Astrocyte (in vitro differentiated cells and primary cell): Measurements from ENCODE around the gene FGD4. TPM values are rescaled to one million over a fixed set of nuclear protein-coding genes. Genes with fewer than 3 reads are reported as not detected.

Experiments used
- DNase-seq: peaks from one replicate; pipeline ENCODE4 v3.0.0-alpha.2; 2010; ENCODE audit warnings: low read depth
- FAIRE-seq: peaks from 2 replicates; lab custom pipeline; 2011; peaks lifted over from hg19 to GRCh38; lab: Jason Lieb, UNC
- H2AFZ ChIP-seq: 2 replicates; pipeline ENCODE4 v1.6.0; 2012; ENCODE audit warnings: low read depth, low read length, inconsistent platforms
- H3K27ac ChIP-seq: 2 replicates; pipeline ENCODE4 v1.5.1; 2011; ENCODE audit warnings: low read depth, low read length, inconsistent platforms
- H3K27me3 ChIP-seq: 2 replicates; pipeline ENCODE4 v1.6.0; 2011; ENCODE audit warnings: low read length, inconsistent platforms; ENCODE audit not compliant: insufficient read depth
- H3K36me3 ChIP-seq: 2 replicates; pipeline ENCODE4 v1.5.1; 2011; ENCODE audit warnings: low read length, inconsistent platforms; ENCODE audit not compliant: insufficient read depth
- H3K4me1 ChIP-seq: 2 replicates; pipeline ENCODE4 v1.5.1; 2011; ENCODE audit warnings: low read length, inconsistent platforms; ENCODE audit not compliant: insufficient read depth
- H3K4me2 ChIP-seq: 2 replicates; pipeline ENCODE4 v1.6.0; 2012; ENCODE audit warnings: low read length, inconsistent platforms
- H3K4me3 ChIP-seq: 2 replicates; pipeline ENCODE4 v1.5.1; 2011; ENCODE audit warnings: low read depth, mild to moderate bottlenecking, low read length, inconsistent platforms; ENCODE audit not compliant: insufficient read depth
- H3K79me2 ChIP-seq: 2 replicates; pipeline ENCODE4 v1.6.0; 2012; ENCODE audit warnings: mild to moderate bottlenecking, low read length, inconsistent platforms; ENCODE audit not compliant: insufficient read depth
- H3K9ac ChIP-seq: 2 replicates; pipeline ENCODE4 v1.6.0; 2012; ENCODE audit warnings: mild to moderate bottlenecking, low read length, inconsistent platforms
- H3K9me3 ChIP-seq: 2 replicates; pipeline ENCODE4 v1.5.1; 2012; ENCODE audit warnings: low read depth, mild to moderate bottlenecking, low read length, inconsistent platforms; ENCODE audit not compliant: insufficient read depth
- H4K20me1 ChIP-seq: 2 replicates; pipeline ENCODE4 v1.6.0; 2012; ENCODE audit warnings: low read length, inconsistent platforms; ENCODE audit not compliant: insufficient read depth
- H3K27ac Mint-ChIP-seq: one replicate; pipeline ENCODE4 v1.8.0; 2021; ENCODE audit warnings: mild to moderate bottlenecking, mixed read lengths; ENCODE audit not compliant: unreplicated experiment
- H3K27me3 Mint-ChIP-seq: one replicate; pipeline ENCODE4 v1.8.0; 2021; ENCODE audit warnings: low read depth, mixed read lengths; ENCODE audit not compliant: unreplicated experiment
- H3K36me3 Mint-ChIP-seq: one replicate; pipeline ENCODE4 v1.8.0; 2021; ENCODE audit warnings: low read depth, mixed read lengths; ENCODE audit not compliant: unreplicated experiment
- H3K4me1 Mint-ChIP-seq: one replicate; pipeline ENCODE4 v1.8.0; 2021; ENCODE audit warnings: low read depth, mixed read lengths; ENCODE audit not compliant: unreplicated experiment
- H3K4me3 Mint-ChIP-seq: one replicate; pipeline ENCODE4 v1.8.0; 2021; ENCODE audit warnings: mild to moderate bottlenecking, moderate library complexity, mixed read lengths; ENCODE audit not compliant: unreplicated experiment
- H3K9me3 Mint-ChIP-seq: one replicate; pipeline ENCODE4 v1.8.0; 2021; ENCODE audit warnings: mild to moderate bottlenecking, mixed read lengths; ENCODE audit not compliant: unreplicated experiment
- CTCF ChIP-seq: IDR thresholded peaks from 2 replicates; pipeline ENCODE4 v1.5.1; 2011; ENCODE audit warnings: low read depth, mild to moderate bottlenecking, inconsistent platforms, low read length, moderate library complexity; ENCODE audit not compliant: insufficient read depth
- EZH2 ChIP-seq: IDR thresholded peaks from 2 replicates; pipeline ENCODE4 v1.6.1; 2012; ENCODE audit warnings: mild to moderate bottlenecking, low read length, inconsistent platforms; ENCODE audit not compliant: insufficient read depth
- total RNA-seq: library from RNA; stranded (reverse); gene quantifications from 2 replicates; pipeline ENCODE4 v1.2.1, GENCODE V29; 2021

Gene FGD4
- total RNA-seq, 1 donor from 2014 or later: 18.7 TPM

GRCh38 chr12:32686340-32686739 is 287.0 kb downstream of the FGD4 start:
- Mint-ChIP-seq H3K27me3 (no peaks in the 10 kb centered on the region), H3K4me1 (peaks cover 3% of the 10 kb centered on the region), H3K4me3 (no peak overlapping the region), H3K9me3 (no peaks in the 10 kb centered on the region), H3K27ac (no peak overlapping the region), H3K36me3 (peaks cover 7% of the 10 kb centered on the region)
- no peak for FAIRE-seq
- H3K79me2 ChIP-seq: peaks cover 99% of the 10 kb centered on the region
- no peak overlapping the region for H3K4me3 ChIP-seq
- no peak overlapping the region for H3K9ac ChIP-seq
- H3K27ac ChIP-seq: no peak overlapping the region
- H3K27me3 ChIP-seq: no peaks in the 10 kb centered on the region
- no peak for TF ChIP-seq EZH2
- TF ChIP-seq CTCF: no peak
- H3K4me1 ChIP-seq: no peaks in the 10 kb centered on the region
- H2AFZ ChIP-seq: no peak overlapping the region
- H3K9me3 ChIP-seq: no peaks in the 10 kb centered on the region
- H3K36me3 ChIP-seq: no peaks in the 10 kb centered on the region
- peaks cover 77% of the 10 kb centered on the region for H4K20me1 ChIP-seq
- no peak overlapping the region for H3K4me2 ChIP-seq
- no peak for DNase-seq

GRCh38 chr12:32688786-32689185 is 289.4 kb downstream of the FGD4 start:
- Mint-ChIP-seq H3K27ac (no peak overlapping the region), H3K4me3 (no peak overlapping the region), H3K9me3 (no peaks in the 10 kb centered on the region), H3K27me3 (no peaks in the 10 kb centered on the region), H3K4me1 (peaks cover 9% of the 10 kb centered on the region), H3K36me3 (peaks cover 8% of the 10 kb centered on the region)
- no peaks in the 10 kb centered on the region for H3K36me3 ChIP-seq
- H4K20me1 ChIP-seq: peaks cover 84% of the 10 kb centered on the region
- H3K27me3 ChIP-seq: no peaks in the 10 kb centered on the region
- no peak overlapping the region for H2AFZ ChIP-seq
- H3K9ac ChIP-seq: no peak overlapping the region
- no peaks in the 10 kb centered on the region for H3K4me1 ChIP-seq
- no peak for DNase-seq
- H3K79me2 ChIP-seq: peaks cover 100% of the 10 kb centered on the region
- H3K27ac ChIP-seq: no peak overlapping the region
- no peak overlapping the region for H3K4me2 ChIP-seq
- no peak overlapping the region for H3K4me3 ChIP-seq
- H3K9me3 ChIP-seq: no peaks in the 10 kb centered on the region
- FAIRE-seq: no peak
- TF ChIP-seq EZH2 (no peak), CTCF (no peak)

GRCh38 chr12:32690927-32691326 is 291.6 kb downstream of the FGD4 start:
- Mint-ChIP-seq H3K4me3 (no peak overlapping the region), H3K4me1 (peaks cover 9% of the 10 kb centered on the region), H3K36me3 (peaks cover 15% of the 10 kb centered on the region), H3K9me3 (no peaks in the 10 kb centered on the region), H3K27ac (no peak overlapping the region), H3K27me3 (no peaks in the 10 kb centered on the region)
- Histone ChIP-seq H3K4me2 (no peak overlapping the region), H4K20me1 (peaks cover 83% of the 10 kb centered on the region), H3K27me3 (no peaks in the 10 kb centered on the region), H3K27ac (no peak overlapping the region), H3K4me1 (no peaks in the 10 kb centered on the region), H3K79me2 (peaks cover 100% of the 10 kb centered on the region), H3K9me3 (no peaks in the 10 kb centered on the region), H2AFZ (no peak overlapping the region), H3K9ac (no peak overlapping the region), H3K4me3 (no peak overlapping the region), H3K36me3 (no peaks in the 10 kb centered on the region)
- TF ChIP-seq CTCF: no peak
- TF ChIP-seq EZH2: no peak
- DNase-seq: no peak
- FAIRE-seq: no peak
